Uterus (tissue), 2 donors: Measurements from ENCODE around the gene ASPDH.

Experiments
- CTCF ChIP-seq, 4 experiments: fragments of 200-600 bp in 2 of 4; fragments of 450-650 bp in 2 of 4; sonication (generic) in 2 of 4; IDR thresholded peaks; one replicate each; pipeline ENCODE4 v1.5.1; 2016 to 2019; ENCODE audit warnings: antibody characterized with exemption in 4 of 4, mild to moderate bottlenecking in 2 of 4, moderate library complexity in 1 of 4
- POLR2A ChIP-seq, 2 donors: fragments of 450-650 bp; IDR thresholded peaks; one replicate each; pipeline ENCODE4 v1.6.1; 2016; ENCODE audit warnings: antibody characterized with exemption in 2 of 2, mild to moderate bottlenecking in 1 of 2, moderate library complexity in 1 of 2

GRCh38 chr19:50552540-50552939 is 38.8 kb upstream of the ASPDH start:
- TF ChIP-seq CTCF (IDR thresholded peaks at IDR 0.05): no peak
- no peak for TF ChIP-seq POLR2A (IDR thresholded peaks at IDR 0.05)
